ENCODE data around the gene STK17A.

Gene STK17A

DNA sequence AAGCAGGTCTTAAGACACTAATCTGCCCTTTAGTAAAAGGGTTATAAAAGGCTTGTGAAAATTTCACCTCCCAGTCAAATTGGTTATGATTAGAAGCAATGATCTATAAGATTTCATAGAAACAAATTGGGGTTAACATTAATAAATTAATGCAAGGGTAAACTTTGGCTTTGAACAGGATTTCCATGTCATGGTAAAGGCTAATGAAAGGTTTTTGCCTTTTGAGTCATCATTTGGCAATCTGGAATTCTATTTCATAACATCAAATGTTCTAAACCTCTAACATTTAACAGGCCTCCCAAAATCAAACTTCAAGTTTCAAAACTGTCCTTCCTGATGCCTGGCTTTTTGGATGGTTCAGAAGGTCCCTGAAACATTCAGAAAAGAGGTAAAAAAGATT, 84.0 kb downstream of the STK17A start:
- H3K79me2 ChIP-seq (ENCODE audit: insufficient read depth, low read length), result peaks cover 94% of the 10 kb centered on the region
- no peaks in the 10 kb centered on the region for H3K27me3 ChIP-seq (ENCODE audit: insufficient read depth, low read length, poor library complexity, severe bottlenecking)
- peaks cover 17% of the 10 kb centered on the region for H3K9me3 ChIP-seq (ENCODE audit: insufficient read depth, low read depth, low read length)
- TF ChIP-seq CTCF (conservative IDR thresholded peaks at IDR 0.05; ENCODE audit: low read length) (no peak), EZH2phosphoT487 (IDR thresholded peaks at IDR 0.05; ENCODE audit: borderline replicate concordance) (no peak)
- H3F3A ChIP-seq (ENCODE audit: low read depth), result no peaks in the 10 kb centered on the region
- no peak overlapping the region for H3K4me2 ChIP-seq (ENCODE audit: low read depth, low read length, poor library complexity, severe bottlenecking)
- H2AFZ ChIP-seq (ENCODE audit: low read length), result no peak overlapping the region
- H3K4me1 ChIP-seq (ENCODE audit: insufficient read depth, low read length, poor library complexity, severe bottlenecking), result peaks cover 7% of the 10 kb centered on the region
- peaks cover 6% of the 10 kb centered on the region for H4K20me1 ChIP-seq (ENCODE audit: insufficient read depth, low read length, poor library complexity, severe bottlenecking)
- H3K4me3 ChIP-seq (ENCODE audit: low read length, poor library complexity, severe bottlenecking), result no peak overlapping the region
- H3K36me3 ChIP-seq (ENCODE audit: insufficient read depth, low read length), result peaks cover 22% of the 10 kb centered on the region
- no peaks in the 10 kb centered on the region for H3K9me2 ChIP-seq (replicated peaks; ENCODE audit: low read depth, low read length)
- no peak overlapping the region for H3K9ac ChIP-seq (ENCODE audit: low read depth, low read length, poor library complexity, severe bottlenecking)

DNA sequence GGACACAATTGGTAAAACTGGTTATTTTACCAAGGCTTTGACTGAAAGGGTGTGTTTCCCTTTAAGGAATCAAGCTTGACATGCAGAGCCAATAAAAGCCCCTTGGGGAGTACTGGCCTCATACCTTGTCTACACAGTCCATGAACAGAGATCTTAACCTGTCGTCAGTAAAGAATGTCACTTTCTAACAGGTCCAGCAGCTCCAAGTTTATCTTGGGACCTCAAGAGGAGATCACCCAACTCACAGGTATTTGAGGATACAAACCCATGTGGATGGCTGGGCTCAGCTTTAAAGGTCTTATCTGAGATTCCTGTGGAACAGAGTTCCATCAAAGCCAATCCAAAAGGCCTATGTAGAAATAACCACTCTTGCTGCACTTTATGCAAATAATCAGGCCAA, 85.1 kb downstream of the STK17A start:
- Histone ChIP-seq H4K20me1 (ENCODE audit: insufficient read depth, low read length, poor library complexity, severe bottlenecking) (peaks cover 6% of the 10 kb centered on the region), H3K9me2 (replicated peaks; ENCODE audit: low read depth, low read length) (no peaks in the 10 kb centered on the region), H3K36me3 (ENCODE audit: insufficient read depth, low read length) (peaks cover 22% of the 10 kb centered on the region), H3K4me3 (ENCODE audit: low read length, poor library complexity, severe bottlenecking) (no peak overlapping the region), H3K9ac (ENCODE audit: low read depth, low read length, poor library complexity, severe bottlenecking) (no peak overlapping the region), H3F3A (ENCODE audit: low read depth) (no peaks in the 10 kb centered on the region), H3K4me1 (ENCODE audit: insufficient read depth, low read length, poor library complexity, severe bottlenecking) (peaks cover 7% of the 10 kb centered on the region), H3K79me2 (ENCODE audit: insufficient read depth, low read length) (peaks cover 99% of the 10 kb centered on the region), H2AFZ (ENCODE audit: low read length) (no peak overlapping the region), H3K4me2 (ENCODE audit: low read depth, low read length, poor library complexity, severe bottlenecking) (no peak overlapping the region), H3K9me3 (ENCODE audit: insufficient read depth, low read depth, low read length) (peaks cover 20% of the 10 kb centered on the region), H3K27me3 (ENCODE audit: insufficient read depth, low read length, poor library complexity, severe bottlenecking) (no peaks in the 10 kb centered on the region)
- TF ChIP-seq EZH2phosphoT487 (IDR thresholded peaks at IDR 0.05; ENCODE audit: borderline replicate concordance) (no peak), CTCF (conservative IDR thresholded peaks at IDR 0.05; ENCODE audit: low read length) (no peak)

DNA sequence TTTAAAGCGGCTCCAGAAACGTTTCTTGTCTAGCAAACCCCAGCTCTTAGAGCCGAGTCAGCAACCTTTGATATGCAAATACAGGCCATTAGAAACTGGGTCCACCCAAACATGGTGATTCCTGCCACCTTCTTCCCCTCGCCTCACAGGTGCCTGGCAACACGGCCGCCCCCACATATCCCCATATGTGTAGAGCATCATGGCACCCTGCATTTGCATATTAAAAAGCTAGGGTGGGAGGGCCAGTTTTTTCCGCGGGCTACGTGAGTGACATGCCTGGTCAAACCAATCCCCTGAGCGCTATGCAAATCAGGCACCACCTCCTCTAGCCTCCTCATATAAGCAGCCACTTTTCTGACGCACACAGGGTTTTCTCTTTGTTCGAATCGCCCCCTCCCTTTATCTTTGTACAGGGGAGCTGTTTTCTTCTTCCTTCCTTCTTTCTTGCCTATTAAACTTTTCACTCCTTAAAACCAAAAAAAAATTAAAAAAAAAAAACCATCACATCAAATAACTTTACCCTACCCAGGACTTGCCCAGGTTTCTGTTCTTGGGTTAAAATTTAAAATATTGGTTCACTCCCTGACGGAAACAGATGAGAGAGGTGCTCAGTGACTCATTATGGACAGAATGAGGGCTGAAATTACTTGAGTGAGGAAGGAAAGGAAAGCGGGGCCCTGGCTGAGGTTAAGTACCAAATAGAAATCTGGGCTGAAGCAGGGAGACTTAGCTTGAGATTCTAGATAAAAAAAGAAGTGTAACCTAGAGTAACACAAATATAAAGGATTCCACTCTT, 86.6 kb downstream of the STK17A start:
- Histone ChIP-seq H3K4me3 (ENCODE audit: low read length, poor library complexity, severe bottlenecking) (no peak overlapping the region), H3K27me3 (ENCODE audit: insufficient read depth, low read length, poor library complexity, severe bottlenecking) (no peaks in the 10 kb centered on the region), H2AFZ (ENCODE audit: low read length) (no peak overlapping the region), H3K9ac (ENCODE audit: low read depth, low read length, poor library complexity, severe bottlenecking) (no peak overlapping the region), H3K4me2 (ENCODE audit: low read depth, low read length, poor library complexity, severe bottlenecking) (no peak overlapping the region), H3F3A (ENCODE audit: low read depth) (no peaks in the 10 kb centered on the region; the same call in 1 of the 2 replicates), H3K9me2 (replicated peaks; ENCODE audit: low read depth, low read length) (no peaks in the 10 kb centered on the region), H3K9me3 (ENCODE audit: insufficient read depth, low read depth, low read length) (peaks cover 20% of the 10 kb centered on the region), H3K36me3 (ENCODE audit: insufficient read depth, low read length) (peaks cover 22% of the 10 kb centered on the region), H4K20me1 (ENCODE audit: insufficient read depth, low read length, poor library complexity, severe bottlenecking) (peaks cover 5% of the 10 kb centered on the region), H3K4me1 (ENCODE audit: insufficient read depth, low read length, poor library complexity, severe bottlenecking) (peaks cover 6% of the 10 kb centered on the region), H3K79me2 (ENCODE audit: insufficient read depth, low read length) (peaks cover 99% of the 10 kb centered on the region)
- TF ChIP-seq CTCF (conservative IDR thresholded peaks at IDR 0.05; ENCODE audit: low read length) (no peak), EZH2phosphoT487 (IDR thresholded peaks at IDR 0.05; ENCODE audit: borderline replicate concordance) (no peak)
